OCI-LY1 (cell line): Measurements from ENCODE around the gene TSEN34.

Experiments
- CTCF ChIP-seq: fragments of 200-600 bp; sonication (generic), shearing (Covaris generic); IDR thresholded peaks from 2 replicates; pipeline ENCODE4 v1.5.1; 2017; ENCODE audit warnings: mild to moderate bottlenecking, antibody characterized with exemption, low read length, moderate library complexity, mixed read lengths
- EZH2 ChIP-seq: fragments of 200-600 bp; sonication (generic), shearing (Covaris generic); IDR thresholded peaks from 2 replicates; pipeline ENCODE4 v1.8.0; 2017; ENCODE audit warnings: borderline replicate concordance, mixed run types, mild to moderate bottlenecking, antibody characterized with exemption, low read length, moderate library complexity, mixed read lengths

DNA sequence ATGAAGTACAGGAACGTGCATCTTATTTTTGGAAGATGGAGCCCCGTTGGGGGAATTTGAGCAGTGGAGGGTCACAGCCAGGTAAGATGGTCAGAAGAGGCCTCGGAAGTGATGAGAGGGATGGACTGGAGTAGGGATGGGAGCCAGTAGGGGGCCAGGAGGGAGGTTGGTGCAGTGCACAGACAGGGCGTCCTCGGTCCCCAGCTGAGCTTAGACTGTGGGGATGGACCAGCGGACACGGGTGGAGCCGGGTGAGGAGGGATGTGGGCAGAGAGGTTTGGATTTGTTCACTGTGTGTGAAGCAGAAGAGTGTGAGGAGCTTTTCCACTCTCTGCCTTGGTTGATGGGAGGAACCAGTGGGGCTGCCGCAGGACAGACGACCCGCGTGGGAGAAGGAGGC lies 20.1 kb downstream of the TSEN34 start:
- TF ChIP-seq CTCF: no peak
- TF ChIP-seq EZH2: no peak
